Measurements from ENCODE around the gene NUDT2.

Gene NUDT2

DNA sequence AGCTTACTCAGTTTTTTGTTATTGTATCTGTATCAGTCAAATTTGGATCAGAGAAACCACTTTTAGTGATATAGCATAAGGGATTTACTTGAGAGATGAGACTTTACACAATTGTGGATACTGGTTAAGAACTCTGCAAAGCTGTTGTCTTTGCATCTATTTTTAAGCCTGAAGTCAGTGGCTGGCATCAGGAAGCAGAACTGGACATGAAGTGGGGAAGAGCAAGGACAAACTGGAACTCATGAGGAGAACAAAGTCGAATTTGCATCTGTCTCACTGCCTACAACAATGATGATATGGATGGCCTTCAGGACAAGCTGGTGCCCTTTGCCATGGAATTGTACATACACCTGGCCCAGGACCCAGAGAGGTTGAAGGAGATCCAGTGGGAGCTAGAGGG is 63.1 kb downstream of the NUDT2 start:
- no peak for DNase-seq
